AG09319 (cell line): Measurements from ENCODE around the gene BCKDK.
A peak's percentile ranks its signal among the peaks of the same experiment; 100 is the strongest.
"Not testable (repeated sequence)": the region's sequence is repeated elsewhere in the genome, so short reads cannot be mapped to it uniquely, and the experiment has no call there.

ENCODE experiments used
- DNase-seq: peaks from one replicate; pipeline ENCODE4 v3.0.0-alpha.2; 2010; ENCODE audit warnings: low read depth; ENCODE audit errors: extremely low read depth
- CTCF ChIP-seq: IDR thresholded peaks from 2 replicates; pipeline ENCODE4 v1.5.1; 2011; ENCODE audit warnings: low read depth, mild to moderate bottlenecking, inconsistent platforms, low read length, moderate library complexity

The BCKDK gene

GRCh38 chr16:31135535-31136286, 27.5 kb downstream of the BCKDK start, which contains the start of gene PRSS8:
Gene PRSS8, minus strand, starts transcription at chr16:31135727. Its CDS starts 229 bp downstream, at chr16:31135498.
- no peak for TF ChIP-seq CTCF
- DNase-seq, result no peak

GRCh38 chr16:31136287-31136662, 28.1 kb downstream of the BCKDK start:
- DNase-seq, result no peak
- TF ChIP-seq CTCF, result no peak

GRCh38 chr16:31136822-31137499, 28.8 kb downstream of the BCKDK start:
- DNase-seq, result not testable (repeated sequence)

- DNase-seq, result no peak
- TF ChIP-seq CTCF, result no peak
These were observed 30.7 kb downstream of the BCKDK start for GRCh38 chr16:31138621-31139578.

- DNase-seq, result not testable (repeated sequence)
These were observed 32.9 kb downstream of the BCKDK start for GRCh38 chr16:31141071-31141469.

- DNase-seq, result no peak
- no peak for TF ChIP-seq CTCF
These were observed 33.4 kb downstream of the BCKDK start for GRCh38 chr16:31141489-31142108.

GRCh38 chr16:31142109-31143010, 34.2 kb downstream of the BCKDK start:
- peak; percentile 98 for DNase-seq
- peak; percentile 83 for TF ChIP-seq CTCF
